ENCODE measurements around the gene DARS1. TPM values are rescaled to one million over a fixed set of nuclear protein-coding genes. Genes with fewer than 3 reads are reported as not detected.
"Not testable (repeated sequence)": the region's sequence is repeated elsewhere in the genome, so short reads cannot be mapped to it uniquely, and the experiment has no call there.

The DARS1 gene
- total and polyA plus RNA-seq, 11 donors, result 51.2 to 90.0 (median 58.6) TPM

DNA sequence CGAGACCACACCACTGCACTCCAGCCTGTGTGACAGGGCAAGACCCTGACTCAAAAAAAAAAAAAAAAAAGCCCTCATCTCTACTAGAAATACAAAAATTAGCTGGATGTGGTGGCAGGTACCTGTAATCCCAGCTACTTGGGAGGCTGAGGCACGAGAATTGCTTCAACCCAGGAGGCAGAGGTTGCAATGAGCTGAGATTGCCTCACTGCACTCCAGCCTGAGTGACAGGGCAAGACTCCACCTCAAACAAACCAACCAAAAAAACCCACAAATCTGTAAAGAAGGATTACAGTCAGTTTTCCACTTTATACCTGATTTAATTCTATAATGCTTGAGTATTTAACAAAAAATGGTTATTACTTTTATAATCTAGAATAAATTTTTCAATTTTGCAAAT is 9.7 kb downstream of the DARS1 start:
- Histone ChIP-seq H3K9me3 (peaks cover 0 to 19% (median 0%) of the 10 kb centered on the region in 12 donors), H3K36me3 (peaks cover 2 to 88% (median 72%) of the 10 kb centered on the region in 9 donors), H3K4me3 (no peak overlapping the region), H3K27me3 (no peaks in the 10 kb centered on the region), H3K27ac (no peak overlapping the region), H3K4me1 (peaks cover 0 to 9% (median 0%) of the 10 kb centered on the region in 12 donors)
- intact Hi-C loops (cut with DNase I), result no loop called here
- ATAC-seq (no peak), DNase-seq (no peak)
- TF ChIP-seq CTCF (IDR thresholded peaks at IDR 0.05) (no peak), POLR2A (IDR thresholded peaks at IDR 0.05) (no peak)
- 95 to 100% (median 96%) methylated on average over 2 of the region's 2 CpGs for WGBS, 4 donors

DNA sequence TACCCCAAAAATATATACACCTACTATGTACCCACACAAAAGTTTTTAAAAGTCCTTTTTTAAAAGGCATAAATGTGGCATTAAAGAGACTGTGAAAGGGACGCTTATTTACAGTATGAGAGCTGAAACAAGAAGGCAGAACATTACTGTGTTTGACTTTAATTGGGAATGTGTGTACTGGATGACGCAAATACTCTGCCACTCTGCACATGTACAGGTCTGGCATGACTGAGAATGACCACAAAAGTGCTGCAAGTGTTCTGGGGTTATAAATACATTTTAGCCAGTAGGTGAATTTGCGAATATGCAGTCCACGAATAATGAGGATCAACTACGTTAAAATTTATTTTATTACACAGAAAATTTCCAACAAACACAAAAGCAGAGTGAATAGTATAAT is 11.4 kb downstream of the DARS1 start:
- peaks cover 0 to 3% (median 0%) of the 10 kb centered on the region in 12 donors for H3K4me1 ChIP-seq
- intact Hi-C loops (cut with DNase I), result no loop called here
- WGBS, 4 donors, result 85 to 94% (median 93%) methylated on average over 5 of the region's 5 CpGs
- no peak overlapping the region for H3K4me3 ChIP-seq
- H3K27ac ChIP-seq, result no peak overlapping the region
- peak in 1 of 4 donors; percentile 51 for ATAC-seq
- no peak for TF ChIP-seq POLR2A (IDR thresholded peaks at IDR 0.05)
- peaks cover 0 to 19% (median 0%) of the 10 kb centered on the region in 12 donors for H3K9me3 ChIP-seq
- no peak for DNase-seq
- H3K27me3 ChIP-seq, result no peaks in the 10 kb centered on the region
- H3K36me3 ChIP-seq, result peaks cover 2 to 77% (median 56%) of the 10 kb centered on the region in 9 donors

DNA sequence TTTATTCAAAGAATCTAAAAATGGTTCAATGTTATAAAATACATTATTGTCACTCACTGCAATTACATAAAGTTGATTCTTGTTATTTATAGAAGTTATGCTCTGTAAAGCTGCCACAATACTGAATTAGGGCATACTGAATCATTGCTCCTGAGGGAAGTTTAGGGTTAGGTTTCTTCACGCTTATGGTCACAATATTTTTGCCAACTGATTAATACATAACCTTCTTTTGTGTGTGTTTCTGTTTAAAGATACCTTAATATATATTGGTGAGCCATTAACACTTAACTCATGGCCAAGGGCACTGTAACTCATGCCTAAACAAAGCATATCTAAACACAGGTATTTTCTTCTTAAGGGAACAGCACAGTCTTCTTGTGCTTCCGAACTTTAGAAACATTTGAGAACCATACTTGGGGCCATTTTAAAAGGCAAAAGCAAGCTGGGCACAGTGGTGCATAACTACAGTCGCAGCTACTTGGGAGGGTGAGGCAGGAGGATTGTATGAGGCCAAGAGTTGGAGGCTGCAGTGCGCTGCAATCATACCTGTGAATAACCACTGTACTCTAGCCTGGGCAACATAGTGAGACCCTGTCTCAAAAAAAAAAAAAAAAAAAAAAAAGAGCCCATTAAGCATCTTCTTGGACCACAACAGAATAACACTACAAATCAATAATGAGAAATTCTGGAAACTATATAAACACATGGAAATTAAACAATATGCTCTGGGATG is 15.6 kb downstream of the DARS1 start:
- Histone ChIP-seq H3K9me3 (peaks cover 0 to 19% (median 0%) of the 10 kb centered on the region in 12 donors), H3K4me3 (no peak overlapping the region), H3K27me3 (no peaks in the 10 kb centered on the region), H3K27ac (no peak overlapping the region), H3K4me1 (peaks cover 0 to 3% (median 0%) of the 10 kb centered on the region in 12 donors), H3K36me3 (peaks cover 0 to 44% (median 15%) of the 10 kb centered on the region in 9 donors)
- ATAC-seq, result no peak
- TF ChIP-seq POLR2A (IDR thresholded peaks at IDR 0.05) (no peak), CTCF (IDR thresholded peaks at IDR 0.05) (no peak)
- 94 to 98% (median 95%) methylated on average over 4 of the region's 4 CpGs for WGBS, 4 donors
- no peak for DNase-seq
- intact Hi-C loops (cut with DNase I), result no loop called here

- Histone ChIP-seq H3K36me3 (peaks cover 0 to 17% (median 5%) of the 10 kb centered on the region in 9 donors), H3K4me1 (peaks cover 0 to 25% (median 12%) of the 10 kb centered on the region in 12 donors)
- intact Hi-C loops (cut with DNase I), result no loop called here
These were observed 19.7 kb downstream of the DARS1 start for GRCh38 chr2:135965756-135966155.

GRCh38 chr2:135964404-135964803 is 21.0 kb downstream of the DARS1 start:
- WGBS, 4 donors, result 93 to 95% (median 94%) methylated on average over 11 of the region's 11 CpGs
- H3K27me3 ChIP-seq; ATAC-seq; H3K27ac ChIP-seq; H3K4me3 ChIP-seq; H3K9me3 ChIP-seq; intact Hi-C loops (cut with DNase I); DNase-seq: not testable (repeated sequence)
- Histone ChIP-seq H3K4me1 (peaks cover 0 to 34% (median 15%) of the 10 kb centered on the region in 12 donors), H3K36me3 (peaks cover 0 to 24% (median 13%) of the 10 kb centered on the region in 9 donors)

More at GRCh38 chr2:135965756-135966155, 19.7 kb downstream of the DARS1 start:
- no peak overlapping the region for H3K27ac ChIP-seq
- no peaks in the 10 kb centered on the region for H3K9me3 ChIP-seq
- TF ChIP-seq CTCF (IDR thresholded peaks at IDR 0.05) (no peak), POLR2A (IDR thresholded peaks at IDR 0.05) (no peak)
- ATAC-seq (no peak), DNase-seq (no peak)
- no peaks in the 10 kb centered on the region for H3K27me3 ChIP-seq
- no peak overlapping the region for H3K4me3 ChIP-seq
- WGBS, 4 donors, result 78 to 91% (median 85%) methylated on average over 1 of the region's 1 CpG
